Activated CD4-positive, alpha-beta T cell treated with anti-CD3 and anti-CD28 coated beads for 36 hours (primary cell): ENCODE data around the gene CALN1. TPM values are rescaled to one million over a fixed set of nuclear protein-coding genes. Genes with fewer than 3 reads are reported as not detected.
A peak's percentile ranks its signal among the peaks of the same experiment; 100 is the strongest.

Experiments
- ATAC-seq: fragments of 200-7000 bp; cut with Tn5 transposase; one replicate; pipeline ENCODE4 v1.10.0; 2021; ENCODE audit warnings: mild to moderate bottlenecking, moderate library complexity
- CTCF ChIA-PET: fragments of 350-600 bp; sonication (Branson Sonifier 250); formaldehyde crosslinking; loops from one replicate; lab custom pipeline; 2021; ENCODE audit warnings: antibody characterized with exemption; lab: Charles Lee
- POLR2A ChIA-PET: fragments of 350-600 bp; sonication (Branson Sonifier 250); formaldehyde crosslinking; loops from one replicate; lab custom pipeline; 2021; ENCODE audit warnings: antibody characterized with exemption, inconsistent platforms; lab: Charles Lee
- DNase-seq: peaks from one replicate; pipeline ENCODE4 v3.0.0-alpha.2; 2020
- H3K27ac Mint-ChIP-seq: one replicate; pipeline ENCODE4 v1.8.0; 2021; ENCODE audit warnings: mixed read lengths
- H3K27me3 Mint-ChIP-seq: one replicate; pipeline ENCODE4 v1.8.0; 2021; ENCODE audit warnings: mixed read lengths
- H3K36me3 Mint-ChIP-seq: one replicate; pipeline ENCODE4 v1.8.0; 2021; ENCODE audit warnings: low read depth, mixed read lengths
- H3K4me1 Mint-ChIP-seq: one replicate; pipeline ENCODE4 v1.8.0; 2021; ENCODE audit warnings: mixed read lengths
- H3K4me3 Mint-ChIP-seq: one replicate; pipeline ENCODE4 v1.8.0; 2021; ENCODE audit warnings: mild to moderate bottlenecking, moderate library complexity, mixed read lengths
- H3K9me3 Mint-ChIP-seq: one replicate; pipeline ENCODE4 v1.8.0; 2021; ENCODE audit warnings: low read depth, mixed read lengths
- intact Hi-C, 2 experiments: fragments of 100-400 bp; cut with DNase I in 1 of 2; cut with micrococcal nuclease in 1 of 2; formaldehyde crosslinking; loops; one replicate each; pipeline versions ENCODE4 v1.14.2 to v1.15.1; 2022 to 2024; cut with DNase I, micrococcal nuclease
- total RNA-seq, 2 experiments: library from RNA; stranded (reverse); gene quantifications; one replicate each; pipeline ENCODE4 v1.2.3, GENCODE V29; 2021

The CALN1 gene
- total RNA-seq, 2 experiments from 2014 or later = 0.11 to 0.12 TPM

DNA sequence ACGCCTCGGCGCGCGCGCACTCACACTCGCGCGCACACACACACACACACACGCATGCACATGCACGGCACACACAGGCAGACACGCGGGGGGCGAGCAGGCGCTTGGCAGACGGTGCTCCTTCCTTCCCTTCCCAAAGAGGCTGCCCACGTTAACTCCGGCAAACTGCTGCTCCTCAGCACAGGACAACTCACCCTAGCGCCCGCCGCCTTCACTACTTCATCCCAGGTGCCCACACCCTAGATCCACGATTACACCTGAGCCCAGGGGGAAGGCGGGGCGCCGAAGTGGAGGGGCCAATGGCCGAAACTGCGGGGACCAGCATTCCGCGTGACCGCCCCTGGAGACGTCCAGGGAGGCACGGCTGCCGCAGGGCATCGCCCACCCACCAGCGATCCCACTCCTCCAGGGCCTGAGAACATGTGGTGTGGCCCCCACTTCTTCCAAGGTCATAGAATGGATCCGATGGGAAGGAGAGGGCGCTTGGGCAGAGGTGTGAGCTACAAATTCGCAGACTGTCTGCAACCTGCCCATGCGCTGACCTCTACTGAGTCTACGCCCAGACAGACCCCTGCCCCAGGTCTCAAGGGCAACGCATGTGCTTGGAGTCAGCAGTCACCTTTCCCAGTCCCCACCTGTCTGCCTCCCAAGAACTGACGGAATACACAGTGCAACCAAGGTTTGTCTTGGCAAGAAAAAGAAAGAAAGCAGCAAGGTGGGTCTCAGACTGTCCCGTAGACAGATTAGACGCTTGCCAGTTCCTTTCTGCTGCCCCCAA is 74.6 kb downstream of the CALN1 start:
- intact Hi-C loops = no loop called here

DNA sequence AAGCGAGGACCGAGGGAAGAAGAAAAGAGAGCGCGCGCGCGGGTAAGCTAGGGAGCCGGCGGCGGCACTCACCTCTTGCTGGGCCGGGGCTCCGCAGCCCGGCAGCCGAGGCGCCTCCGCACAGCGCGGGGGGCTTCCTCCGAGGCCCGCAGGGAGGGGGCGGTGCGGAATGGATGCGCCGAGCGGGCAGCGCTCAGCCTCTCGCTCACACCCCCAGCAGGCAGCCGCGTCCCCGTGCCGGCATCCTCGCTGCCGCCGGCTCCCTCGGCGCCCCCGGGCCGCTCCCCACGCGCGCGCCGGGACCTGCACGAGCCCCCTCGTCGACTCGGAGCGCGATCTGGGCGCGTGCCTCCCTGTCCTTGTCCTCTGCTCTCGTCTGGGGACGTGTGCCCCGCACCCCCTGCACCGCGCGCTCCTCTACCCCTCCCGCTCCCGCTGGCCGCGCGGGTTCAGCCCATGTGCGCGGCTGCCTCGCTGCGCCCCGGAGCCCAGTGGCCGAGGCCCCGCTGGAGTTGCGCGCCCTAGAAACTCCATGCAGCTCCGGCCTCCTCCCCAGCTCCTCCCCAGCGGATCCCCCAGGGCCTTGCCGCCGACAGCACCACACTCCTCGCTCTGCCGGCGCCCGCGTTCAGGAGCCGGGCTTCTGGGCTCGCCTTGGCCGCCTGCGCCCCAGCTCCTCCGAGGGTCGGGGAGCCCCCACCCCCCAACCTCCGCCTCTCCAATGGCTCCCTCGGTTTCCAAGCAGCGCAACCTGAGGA is 75.3 kb downstream of the CALN1 start:
- ChIA-PET POLR2A (no interaction called here), CTCF (interaction anchor here (1.1 kb wide), 1 partner anchor 158 kb away, joined by 3 read pairs; no protein-coding TSS in a partner anchor)
- peak overlapping the region; percentile 28 for H3K4me3 Mint-ChIP-seq
- ATAC-seq = no peak
- DNase-seq = peak; percentile 11
- no peaks in the 10 kb centered on the region for H3K36me3 Mint-ChIP-seq
- no peak overlapping the region for H3K27ac Mint-ChIP-seq
- peaks cover 15% of the 10 kb centered on the region for H3K9me3 Mint-ChIP-seq
- intact Hi-C loops = no loop called here
- H3K27me3 Mint-ChIP-seq = peaks cover 29% of the 10 kb centered on the region
- H3K4me1 Mint-ChIP-seq = no peaks in the 10 kb centered on the region

More for the DNA sequence above, 74.6 kb downstream of the CALN1 start:
- POLR2A ChIA-PET = no interaction called here
- peaks cover 29% of the 10 kb centered on the region for H3K27me3 Mint-ChIP-seq
- CTCF ChIA-PET = no interaction called here
- H3K4me1 Mint-ChIP-seq = no peaks in the 10 kb centered on the region
- peak overlapping the region; percentile 28 for H3K4me3 Mint-ChIP-seq
- no peak overlapping the region for H3K27ac Mint-ChIP-seq
- DNase-seq = no peak
- peaks cover 11% of the 10 kb centered on the region for H3K9me3 Mint-ChIP-seq
- no peaks in the 10 kb centered on the region for H3K36me3 Mint-ChIP-seq
- ATAC-seq = no peak

DNA sequence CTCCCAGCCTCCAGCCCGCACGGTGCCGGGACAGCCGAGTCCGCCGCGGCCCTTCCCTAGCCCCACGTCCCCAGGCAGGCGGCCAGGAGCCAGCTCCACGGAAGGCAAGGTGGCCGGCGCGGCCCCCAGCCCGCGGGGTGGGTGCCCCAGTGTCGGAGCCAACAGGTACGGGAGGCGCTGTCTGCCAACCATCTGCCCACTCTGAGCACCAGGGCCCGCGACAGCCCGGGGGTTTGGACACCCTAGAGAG is 75.8 kb downstream of the CALN1 start:
- H3K4me1 Mint-ChIP-seq = no peaks in the 10 kb centered on the region
- no peak for DNase-seq
- intact Hi-C loops = no loop called here
- H3K27me3 Mint-ChIP-seq = peaks cover 27% of the 10 kb centered on the region
- no peak overlapping the region for H3K27ac Mint-ChIP-seq
- ChIA-PET POLR2A (no interaction called here), CTCF (interaction anchor here (1.1 kb wide), 1 partner anchor 159 kb away, joined by 3 read pairs; no protein-coding TSS in a partner anchor)
- H3K4me3 Mint-ChIP-seq = no peak overlapping the region
- peaks cover 15% of the 10 kb centered on the region for H3K9me3 Mint-ChIP-seq
- ATAC-seq = no peak
- H3K36me3 Mint-ChIP-seq = no peaks in the 10 kb centered on the region

DNA sequence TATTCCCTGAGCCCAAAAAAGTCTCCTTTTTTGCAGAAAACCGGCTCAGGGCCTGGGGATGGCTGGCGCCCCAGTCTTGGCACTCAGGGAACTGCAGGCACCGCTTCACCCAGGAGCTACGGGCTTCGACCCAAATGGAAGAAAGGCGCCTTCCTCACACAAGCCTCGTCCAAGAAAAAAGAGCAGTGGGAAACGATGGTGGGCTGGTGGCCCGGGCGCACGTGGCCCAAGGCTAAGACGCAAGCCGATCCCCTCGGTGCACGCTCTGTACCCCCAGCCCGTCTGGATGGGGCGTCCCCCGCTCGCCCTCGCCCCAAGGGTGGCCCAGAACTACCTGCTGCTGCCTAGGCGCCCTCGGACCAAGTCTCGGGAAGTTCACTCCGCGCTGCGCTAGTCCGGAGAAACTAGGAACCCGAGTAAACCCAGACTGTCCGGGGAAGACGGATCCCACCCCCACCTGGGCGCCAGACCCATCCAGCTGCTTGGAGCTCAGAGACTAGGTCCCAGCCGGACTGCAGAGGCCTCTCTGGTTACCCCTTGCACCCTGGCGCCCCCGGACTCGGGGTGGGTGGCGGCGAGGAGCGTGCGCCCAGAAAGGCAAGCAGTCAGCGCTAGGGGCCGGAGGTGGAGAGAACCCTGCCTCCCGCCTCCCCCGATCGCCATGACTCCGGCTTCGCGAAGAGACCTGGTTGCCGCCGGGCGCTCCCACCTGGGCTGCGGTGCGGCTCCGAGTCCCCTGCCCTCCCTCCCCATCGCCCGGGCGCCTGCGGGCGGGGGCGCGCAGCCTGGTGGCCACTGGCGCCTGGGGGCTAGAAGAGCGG is 76.4 kb downstream of the CALN1 start:
- no peak for ATAC-seq
- ChIA-PET CTCF (interaction anchor here (0.8 to 1.1 kb wide), 2 partner anchors 107 to 159 kb away, joined by 3 read pairs; no protein-coding TSS in a partner anchor), POLR2A (interaction anchor here (0.6 kb wide), 1 partner anchor 15 kb away, joined by 4 read pairs; no protein-coding TSS in a partner anchor)
- no peaks in the 10 kb centered on the region for H3K36me3 Mint-ChIP-seq
- no peak overlapping the region for H3K4me3 Mint-ChIP-seq
- no peak for DNase-seq
- peaks cover 26% of the 10 kb centered on the region for H3K27me3 Mint-ChIP-seq
- no peaks in the 10 kb centered on the region for H3K4me1 Mint-ChIP-seq
- H3K27ac Mint-ChIP-seq = no peak overlapping the region
- intact Hi-C loops = no loop called here
- H3K9me3 Mint-ChIP-seq = peaks cover 15% of the 10 kb centered on the region

DNA sequence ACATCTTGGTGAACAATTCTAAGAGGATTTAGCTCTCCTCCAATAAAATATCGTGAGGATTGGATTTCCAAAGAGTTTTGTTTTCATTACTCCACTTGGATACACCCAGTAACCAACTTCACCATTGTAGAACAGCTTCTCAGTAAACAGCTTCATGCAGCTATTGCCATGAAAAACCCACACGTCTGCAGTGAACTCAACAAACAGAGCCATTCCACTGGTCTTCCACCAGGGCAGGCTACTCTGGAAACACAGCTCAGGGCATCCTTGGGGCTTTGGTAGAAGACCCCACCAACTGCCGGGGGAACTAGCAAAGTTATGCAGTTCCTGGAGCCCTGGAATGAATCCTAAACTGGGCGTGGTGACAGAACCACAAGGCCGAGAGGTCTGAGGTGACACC is 77.4 kb downstream of the CALN1 start:
- ChIA-PET CTCF (interaction anchor here (0.5 to 1.2 kb wide), 4 partner anchors 98 to 672 kb away, joined by 3 to 6 read pairs (median 4); no protein-coding TSS in a partner anchor), POLR2A (no interaction called here)
- Mint-ChIP-seq H3K27me3 (peaks cover 26% of the 10 kb centered on the region), H3K4me3 (no peak overlapping the region), H3K36me3 (no peaks in the 10 kb centered on the region), H3K9me3 (peaks cover 12% of the 10 kb centered on the region), H3K27ac (no peak overlapping the region), H3K4me1 (no peaks in the 10 kb centered on the region)
- ATAC-seq (no peak), DNase-seq (no peak)
- intact Hi-C loops = loop anchor here in 1 of 2 experiments (5.0 kb wide), 1 partner anchor 582 kb away; no protein-coding TSS in a partner anchor

DNA sequence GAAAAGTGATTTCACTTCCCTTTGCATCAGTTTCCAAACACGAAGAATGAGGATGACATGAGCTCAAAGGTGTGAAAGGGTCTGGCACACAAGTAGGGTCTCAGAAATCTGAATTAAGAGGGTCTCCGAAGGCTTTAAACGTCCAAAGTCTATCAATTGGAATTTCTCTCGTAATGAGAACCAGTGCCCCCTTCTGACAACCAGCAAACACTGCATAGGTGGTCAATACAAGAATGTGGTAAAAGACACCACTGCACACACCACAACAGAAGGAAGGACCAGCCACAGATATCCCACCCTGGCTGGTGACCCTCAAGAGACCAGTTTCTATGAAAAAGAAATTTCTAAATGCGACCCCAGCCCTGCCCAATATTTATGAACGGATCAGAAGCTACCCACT is 78.1 kb downstream of the CALN1 start:
- Mint-ChIP-seq H3K27me3 (peaks cover 23% of the 10 kb centered on the region), H3K4me1 (no peaks in the 10 kb centered on the region)

DNA sequence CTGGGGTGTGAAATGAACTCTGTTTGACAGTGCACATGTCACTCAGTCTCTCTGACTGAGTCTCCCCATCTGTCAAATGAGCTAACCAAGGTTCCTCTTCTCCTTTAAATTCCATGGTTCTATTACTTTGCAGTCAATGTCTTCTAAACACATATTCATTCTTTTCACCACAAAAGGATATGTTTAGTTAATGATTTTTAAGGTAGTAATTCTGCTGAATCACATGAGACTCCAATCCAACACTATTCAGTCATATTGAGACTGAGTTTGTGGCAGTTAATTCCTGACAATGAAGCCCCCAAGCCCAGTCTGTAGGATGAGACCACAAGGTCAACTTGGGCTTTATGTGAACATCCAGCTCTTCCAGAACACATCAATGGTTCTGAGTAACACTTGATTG is 85.3 kb downstream of the CALN1 start:
- ATAC-seq (no peak), DNase-seq (no peak)
- CTCF ChIA-PET = interaction anchor here (0.7 kb wide), 1 partner anchor 405 kb away, joined by 3 read pairs; no protein-coding TSS in a partner anchor
- intact Hi-C loops = no loop called here
- POLR2A ChIA-PET = no interaction called here
- H3K27ac Mint-ChIP-seq = no peak overlapping the region
- H3K4me3 Mint-ChIP-seq = no peak overlapping the region
- H3K4me1 Mint-ChIP-seq = no peaks in the 10 kb centered on the region
- no peaks in the 10 kb centered on the region for H3K9me3 Mint-ChIP-seq
- no peaks in the 10 kb centered on the region for H3K36me3 Mint-ChIP-seq
- no peaks in the 10 kb centered on the region for H3K27me3 Mint-ChIP-seq

More for the DNA sequence above, 78.1 kb downstream of the CALN1 start:
- no peak for DNase-seq
- Mint-ChIP-seq H3K4me3 (no peak overlapping the region), H3K9me3 (peaks cover 8% of the 10 kb centered on the region), H3K27ac (no peak overlapping the region), H3K36me3 (no peaks in the 10 kb centered on the region)
- ChIA-PET POLR2A (no interaction called here), CTCF (interaction anchor here (1.2 kb wide), 1 partner anchor 581 kb away, joined by 6 read pairs; no protein-coding TSS in a partner anchor)
- intact Hi-C loops = loop anchor here in 1 of 2 experiments (5.0 kb wide), 1 partner anchor 582 kb away; no protein-coding TSS in a partner anchor
- no peak for ATAC-seq

DNA sequence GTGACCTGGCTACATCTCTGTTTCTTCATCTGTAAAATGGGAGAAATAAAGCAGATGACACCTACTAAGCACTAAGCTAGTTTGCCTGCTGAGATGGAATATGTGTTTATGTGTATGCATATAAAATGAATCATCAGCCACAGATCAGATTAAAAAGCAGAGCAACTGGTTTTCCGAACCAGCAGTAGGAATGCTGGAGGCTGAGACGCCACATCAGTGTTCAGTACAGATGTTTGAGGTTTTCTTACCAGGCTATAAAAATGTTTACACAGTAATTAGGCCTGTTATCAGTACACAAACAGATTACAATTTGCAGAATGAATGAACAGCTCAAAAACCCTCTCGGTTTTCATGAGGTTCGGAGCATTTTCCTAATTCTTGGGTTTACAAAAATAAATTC is 85.8 kb downstream of the CALN1 start:
- no peak for ATAC-seq
- CTCF ChIA-PET = interaction anchor here (0.7 kb wide), 1 partner anchor 405 kb away, joined by 3 read pairs; no protein-coding TSS in a partner anchor

DNA sequence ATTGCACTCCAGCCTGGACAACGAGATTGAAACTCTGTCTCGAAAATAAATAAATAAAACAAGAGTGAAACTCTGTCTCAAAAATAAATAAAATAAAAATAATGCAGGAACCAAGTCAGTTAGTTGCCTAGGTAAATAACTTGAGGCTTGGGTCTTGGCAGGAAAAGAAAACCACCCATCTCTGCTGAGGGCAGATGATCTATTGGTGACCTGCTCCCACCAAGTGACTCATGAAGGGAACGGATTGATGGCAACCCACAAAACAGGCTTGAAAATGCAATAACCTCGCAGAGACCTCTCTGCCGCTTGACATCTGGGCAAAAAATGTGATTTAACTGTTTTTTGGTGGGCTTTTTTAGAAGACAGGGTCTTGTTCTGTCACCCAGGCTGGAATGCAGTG is 86.6 kb downstream of the CALN1 start:
- ChIA-PET CTCF (no interaction called here), POLR2A (no interaction called here)
- H3K27ac Mint-ChIP-seq = no peak overlapping the region
- no peak for DNase-seq
- no peaks in the 10 kb centered on the region for H3K36me3 Mint-ChIP-seq
- no peaks in the 10 kb centered on the region for H3K27me3 Mint-ChIP-seq
- no peaks in the 10 kb centered on the region for H3K9me3 Mint-ChIP-seq
- ATAC-seq = no peak
- no peak overlapping the region for H3K4me3 Mint-ChIP-seq
- intact Hi-C loops = no loop called here
- no peaks in the 10 kb centered on the region for H3K4me1 Mint-ChIP-seq

More for the DNA sequence above, 85.8 kb downstream of the CALN1 start:
- no peaks in the 10 kb centered on the region for H3K9me3 Mint-ChIP-seq
- POLR2A ChIA-PET = no interaction called here
- no peaks in the 10 kb centered on the region for H3K36me3 Mint-ChIP-seq
- no peak for DNase-seq
- no peak overlapping the region for H3K27ac Mint-ChIP-seq
- H3K4me3 Mint-ChIP-seq = no peak overlapping the region
- no peaks in the 10 kb centered on the region for H3K4me1 Mint-ChIP-seq
- H3K27me3 Mint-ChIP-seq = no peaks in the 10 kb centered on the region
- intact Hi-C loops = no loop called here

DNA sequence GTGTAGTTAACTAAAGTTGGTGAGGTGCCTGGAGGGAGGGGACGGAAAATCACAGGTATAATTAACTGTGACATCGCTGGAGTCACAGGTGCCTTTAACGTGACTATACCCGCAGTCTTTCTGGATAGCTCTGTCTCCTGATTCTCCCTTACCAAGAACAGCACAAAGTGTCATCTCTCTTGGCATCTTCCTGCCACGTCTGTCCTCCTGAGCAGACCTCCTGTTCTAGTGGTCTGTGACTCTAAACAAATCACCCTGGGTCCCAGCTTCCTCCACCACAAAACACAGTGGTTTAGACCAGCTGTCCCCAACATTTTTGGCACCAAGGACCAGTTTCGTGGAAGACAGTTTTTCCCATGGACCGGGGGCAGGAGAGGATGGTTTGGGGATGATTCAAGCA is 90.5 kb downstream of the CALN1 start:
- no peak overlapping the region for H3K4me3 Mint-ChIP-seq
- ATAC-seq = no peak
- H3K4me1 Mint-ChIP-seq = no peaks in the 10 kb centered on the region
- POLR2A ChIA-PET = no interaction called here
- no peak overlapping the region for H3K27ac Mint-ChIP-seq
- no peaks in the 10 kb centered on the region for H3K27me3 Mint-ChIP-seq
- no peaks in the 10 kb centered on the region for H3K36me3 Mint-ChIP-seq
- intact Hi-C loops = no loop called here
- CTCF ChIA-PET = no interaction called here
- no peak for DNase-seq
- H3K9me3 Mint-ChIP-seq = no peaks in the 10 kb centered on the region

DNA sequence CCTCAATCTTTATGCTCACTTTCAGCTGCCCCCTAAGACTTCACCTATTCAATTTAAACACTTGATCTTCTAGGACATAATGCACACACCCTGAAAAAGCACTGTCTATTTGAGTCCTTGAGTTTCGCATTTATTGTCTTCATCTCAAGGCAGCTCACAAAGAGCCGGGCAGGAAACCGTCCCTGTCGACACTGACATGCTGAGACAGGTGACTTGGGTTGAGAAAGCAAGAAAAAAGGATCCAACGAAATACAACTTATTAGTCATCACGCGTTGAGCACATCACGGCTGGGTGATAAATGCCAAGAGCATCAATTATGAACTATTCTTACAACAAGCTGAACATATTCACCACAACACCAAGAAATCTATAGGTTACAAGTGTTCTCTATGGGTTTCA is 91.1 kb downstream of the CALN1 start:
- Mint-ChIP-seq H3K27ac (no peak overlapping the region), H3K27me3 (no peaks in the 10 kb centered on the region), H3K4me1 (no peaks in the 10 kb centered on the region), H3K36me3 (no peaks in the 10 kb centered on the region), H3K9me3 (no peaks in the 10 kb centered on the region), H3K4me3 (no peak overlapping the region)
- DNase-seq (peak; percentile 8), ATAC-seq (no peak)
- POLR2A ChIA-PET = no interaction called here
- intact Hi-C loops = no loop called here
- CTCF ChIA-PET = no interaction called here
